A549 (cell line): ENCODE results near the gene SRL.
A peak's percentile ranks its signal among the peaks of the same experiment; 100 is the strongest.

Experiments used
- BHLHE40 ChIP-seq: IDR thresholded peaks from 2 replicates; pipeline ENCODE4 v1.6.1; 2012; ENCODE audit warnings: low read depth, low read length, inconsistent platforms
- CBX8 ChIP-seq: fragments of 200-600 bp; sonication (generic); IDR thresholded peaks from 2 replicates; pipeline ENCODE4 v1.6.1; 2016
- EP300 ChIP-seq, 2 experiments: fragments of >200 bp; sonication (Bioruptor Twin); formaldehyde crosslinking; IDR thresholded peaks; 2 replicates in 1 of 2; 3 replicates in 1 of 2; pipeline ENCODE4 v1.6.1; 2016 to 2017
- FOSB ChIP-seq: fragments of 250-450 bp; sonication (Bioruptor Pico); IDR thresholded peaks from 2 replicates; pipeline ENCODE4 v1.5.0; 2020; ENCODE audit warnings: mild to moderate bottlenecking, moderate library complexity
- JUN ChIP-seq, 2 experiments: fragments of >200 bp; sonication (Bioruptor Twin); formaldehyde crosslinking; IDR thresholded peaks; 2 replicates in 1 of 2; 3 replicates in 1 of 2; pipeline ENCODE4 v1.6.1; 2016 to 2017
- NPAS2 ChIP-seq: fragments of 250-450 bp; sonication (Bioruptor Pico); IDR thresholded peaks from 2 replicates; pipeline ENCODE4 v1.8.0; 2022; ENCODE audit warnings: mild to moderate bottlenecking, moderate library complexity, borderline replicate concordance
- NR3C1 ChIP-seq: fragments of >200 bp; sonication (Bioruptor Twin); formaldehyde crosslinking; IDR thresholded peaks from 3 replicates; pipeline ENCODE4 v1.6.1; 2017
- POLR2A ChIP-seq: IDR thresholded peaks from 2 replicates; pipeline ENCODE4 v1.6.1; 2012; ENCODE audit warnings: mild to moderate bottlenecking, low read length
- POLR2AphosphoS2 ChIP-seq: conservative IDR thresholded peaks from 2 replicates; pipeline ENCODE4 v1.6.1; 2012; ENCODE audit warnings: low read length, improper control_type of control experiment, inconsistent platforms
- RCOR1 ChIP-seq: fragments of 150-350 bp; IDR thresholded peaks from 2 replicates; pipeline ENCODE4 v1.6.1; 2014; ENCODE audit warnings: antibody characterized with exemption, low read length, low read depth
- SMC3 ChIP-seq: fragments of >200 bp; sonication (Bioruptor Twin); formaldehyde crosslinking; IDR thresholded peaks from 3 replicates; pipeline ENCODE4 v1.6.1; 2018; ENCODE audit warnings: inconsistent platforms
- TP53 ChIP-seq: fragments of 250-450 bp; sonication (Bioruptor Pico); IDR thresholded peaks from 2 replicates; pipeline ENCODE4 v1.5.0; 2021; ENCODE audit warnings: mild to moderate bottlenecking, moderate library complexity
- TF ChIP-seq, protein P1 (sequence below): fragments of >200 bp; sonication (Bioruptor Twin); formaldehyde crosslinking; IDR thresholded peaks from 3 replicates; pipeline ENCODE4 v1.5.1; 2016
- TF ChIP-seq, protein P2 (sequence below): IDR thresholded peaks from 2 replicates; pipeline ENCODE4 v1.6.1; 2012

DNA sequence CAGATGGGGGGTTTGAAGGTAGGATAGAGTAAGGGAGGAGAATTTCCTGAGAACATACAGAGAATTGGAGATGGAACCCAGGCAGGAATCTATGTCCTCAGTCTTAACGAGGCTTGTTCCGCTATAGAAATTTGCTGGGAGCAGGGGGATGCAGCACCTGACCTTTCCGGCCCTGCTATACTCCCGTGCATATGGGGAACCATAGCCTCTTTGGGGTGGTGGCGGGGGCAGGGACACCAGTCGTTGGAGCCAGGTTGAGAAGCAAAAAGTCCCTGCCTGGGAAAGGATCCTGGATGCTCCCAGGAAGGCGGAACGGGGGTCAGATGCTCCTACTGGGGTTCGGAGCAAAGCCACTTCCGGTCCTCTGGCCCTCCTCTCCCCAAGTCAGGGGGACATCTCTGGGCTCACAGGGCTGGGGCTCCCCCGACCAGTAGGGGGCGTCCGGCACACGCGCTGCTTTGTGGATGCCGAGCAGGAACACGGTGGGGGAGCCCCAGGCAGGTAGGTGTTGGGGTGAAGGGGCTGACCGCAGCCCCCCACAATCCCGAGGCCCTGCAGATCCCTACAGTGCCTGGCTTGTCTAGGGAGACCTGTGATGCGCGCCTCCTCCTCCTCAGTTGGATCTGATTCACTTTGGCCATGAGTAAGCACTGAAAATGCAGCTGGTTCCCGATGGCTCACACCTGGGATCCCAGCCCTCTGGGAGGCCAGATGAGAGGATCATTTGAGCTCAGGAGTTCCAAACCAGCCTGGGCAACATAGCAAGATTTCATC, 46.5 kb upstream of the SRL start:
- TF ChIP-seq CBX8 = no peak
- TF ChIP-seq TP53 = no peak
- TF ChIP-seq, protein P1, sequence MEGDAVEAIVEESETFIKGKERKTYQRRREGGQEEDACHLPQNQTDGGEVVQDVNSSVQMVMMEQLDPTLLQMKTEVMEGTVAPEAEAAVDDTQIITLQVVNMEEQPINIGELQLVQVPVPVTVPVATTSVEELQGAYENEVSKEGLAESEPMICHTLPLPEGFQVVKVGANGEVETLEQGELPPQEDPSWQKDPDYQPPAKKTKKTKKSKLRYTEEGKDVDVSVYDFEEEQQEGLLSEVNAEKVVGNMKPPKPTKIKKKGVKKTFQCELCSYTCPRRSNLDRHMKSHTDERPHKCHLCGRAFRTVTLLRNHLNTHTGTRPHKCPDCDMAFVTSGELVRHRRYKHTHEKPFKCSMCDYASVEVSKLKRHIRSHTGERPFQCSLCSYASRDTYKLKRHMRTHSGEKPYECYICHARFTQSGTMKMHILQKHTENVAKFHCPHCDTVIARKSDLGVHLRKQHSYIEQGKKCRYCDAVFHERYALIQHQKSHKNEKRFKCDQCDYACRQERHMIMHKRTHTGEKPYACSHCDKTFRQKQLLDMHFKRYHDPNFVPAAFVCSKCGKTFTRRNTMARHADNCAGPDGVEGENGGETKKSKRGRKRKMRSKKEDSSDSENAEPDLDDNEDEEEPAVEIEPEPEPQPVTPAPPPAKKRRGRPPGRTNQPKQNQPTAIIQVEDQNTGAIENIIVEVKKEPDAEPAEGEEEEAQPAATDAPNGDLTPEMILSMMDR = peak; percentile 97
- no peak for TF ChIP-seq NPAS2 (CRISPR knock-in tag)
- TF ChIP-seq EP300 (IDR thresholded peaks at IDR 0.05) = no peak
- TF ChIP-seq RCOR1 = no peak
- no peak for TF ChIP-seq FOSB (CRISPR knock-in tag)
- TF ChIP-seq POLR2A = no peak
- TF ChIP-seq JUN (IDR thresholded peaks at IDR 0.05) = no peak
- TF ChIP-seq NR3C1 = no peak
- TF ChIP-seq, protein P2, sequence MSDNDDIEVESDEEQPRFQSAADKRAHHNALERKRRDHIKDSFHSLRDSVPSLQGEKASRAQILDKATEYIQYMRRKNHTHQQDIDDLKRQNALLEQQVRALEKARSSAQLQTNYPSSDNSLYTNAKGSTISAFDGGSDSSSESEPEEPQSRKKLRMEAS = peak; percentile 70
- TF ChIP-seq BHLHE40 = no peak
- TF ChIP-seq SMC3 = peak; percentile 94
- no peak for TF ChIP-seq POLR2AphosphoS2
